Transverse colon (tissue), 3 donors: ENCODE results near the gene ITGB2.

Source experiments
- POLR2A ChIP-seq: fragments of 450-650 bp; IDR thresholded peaks from one replicate; pipeline ENCODE4 v1.6.1; 2016; ENCODE audit warnings: antibody characterized with exemption, mild to moderate bottlenecking, moderate library complexity
- TF ChIP-seq, protein P1 (sequence below), 5 experiments: fragments of 200-600 bp in 3 of 5; fragments of 450-650 bp in 2 of 5; sonication (generic) in 3 of 5; IDR thresholded peaks; 1 replicate in 2 of 5; 2 replicates in 3 of 5; pipeline ENCODE4 v1.5.1; 2016 to 2017; ENCODE audit warnings: antibody characterized with exemption in 5 of 5, inconsistent platforms in 3 of 5, mild to moderate bottlenecking in 2 of 5, moderate library complexity in 1 of 5

DNA sequence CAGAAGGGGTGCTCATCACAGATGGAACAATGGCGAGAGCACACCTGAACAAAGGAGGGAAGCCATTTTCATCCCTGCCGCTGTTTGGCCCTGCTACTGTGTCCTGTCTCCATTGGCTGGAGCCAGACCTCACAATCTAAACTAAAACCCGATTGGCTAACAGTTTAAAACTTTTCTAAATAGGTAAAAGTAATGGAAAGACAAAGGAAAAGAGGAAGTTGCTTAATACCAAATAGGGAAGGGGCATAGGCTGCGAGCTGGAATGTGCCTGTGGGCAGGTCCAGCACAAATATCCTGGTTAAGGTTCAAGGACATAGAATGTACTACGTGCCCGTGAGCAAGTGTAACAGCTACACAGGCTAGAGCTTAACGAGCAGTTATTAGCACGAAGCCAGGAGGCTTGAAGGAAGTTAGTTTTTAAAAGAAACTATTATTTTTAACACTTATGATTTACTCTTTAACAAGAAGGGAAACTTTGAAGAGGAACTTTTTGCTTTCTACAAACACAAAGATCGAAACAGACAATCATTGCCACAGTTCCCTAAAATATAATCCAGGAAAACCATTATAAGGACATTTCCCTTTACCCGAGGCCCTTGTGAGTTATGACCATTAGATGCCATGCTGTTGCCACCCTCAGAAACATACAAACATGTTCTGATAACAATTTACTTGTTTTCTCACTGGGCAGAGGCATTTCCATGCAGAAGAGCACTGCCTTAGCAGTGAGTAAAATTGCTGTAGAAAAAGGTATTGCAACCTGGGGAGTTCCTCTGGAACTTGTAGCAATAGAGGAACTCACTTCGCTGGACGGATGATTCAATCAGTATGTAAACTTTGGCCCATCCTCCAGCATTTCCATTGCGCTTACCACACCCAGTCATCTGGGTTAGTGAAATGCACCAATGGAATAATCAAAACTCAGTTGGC, 42.4 kb downstream of the ITGB2 start:
- TF ChIP-seq, protein P1, sequence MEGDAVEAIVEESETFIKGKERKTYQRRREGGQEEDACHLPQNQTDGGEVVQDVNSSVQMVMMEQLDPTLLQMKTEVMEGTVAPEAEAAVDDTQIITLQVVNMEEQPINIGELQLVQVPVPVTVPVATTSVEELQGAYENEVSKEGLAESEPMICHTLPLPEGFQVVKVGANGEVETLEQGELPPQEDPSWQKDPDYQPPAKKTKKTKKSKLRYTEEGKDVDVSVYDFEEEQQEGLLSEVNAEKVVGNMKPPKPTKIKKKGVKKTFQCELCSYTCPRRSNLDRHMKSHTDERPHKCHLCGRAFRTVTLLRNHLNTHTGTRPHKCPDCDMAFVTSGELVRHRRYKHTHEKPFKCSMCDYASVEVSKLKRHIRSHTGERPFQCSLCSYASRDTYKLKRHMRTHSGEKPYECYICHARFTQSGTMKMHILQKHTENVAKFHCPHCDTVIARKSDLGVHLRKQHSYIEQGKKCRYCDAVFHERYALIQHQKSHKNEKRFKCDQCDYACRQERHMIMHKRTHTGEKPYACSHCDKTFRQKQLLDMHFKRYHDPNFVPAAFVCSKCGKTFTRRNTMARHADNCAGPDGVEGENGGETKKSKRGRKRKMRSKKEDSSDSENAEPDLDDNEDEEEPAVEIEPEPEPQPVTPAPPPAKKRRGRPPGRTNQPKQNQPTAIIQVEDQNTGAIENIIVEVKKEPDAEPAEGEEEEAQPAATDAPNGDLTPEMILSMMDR (IDR thresholded peaks at IDR 0.05): peak in 2 of 5 experiments; percentile 33 to 40
- TF ChIP-seq POLR2A: no peak
